GM19463 (cell line): Measurements from ENCODE around the gene TRIO.

ENCODE experiments used
- ATAC-seq: cut with Tn5 transposase; IDR thresholded peaks from one replicate; pipeline ENCODE4 v1.9.1; 2021; ENCODE audit warnings: mild to moderate bottlenecking, moderate library complexity; ENCODE audit not compliant: unreplicated experiment

TRIO gene

GRCh38 chr5:14465776-14466175 lies 322.6 kb downstream of the TRIO start:
- ATAC-seq = no peak

GRCh38 chr5:14467251-14467650 lies 324.1 kb downstream of the TRIO start:
- no peak for ATAC-seq

- ATAC-seq = no peak
Measured at GRCh38 chr5:14467886-14468285, 324.7 kb downstream of the TRIO start.

- ATAC-seq = no peak
Measured at GRCh38 chr5:14469551-14470377, 326.6 kb downstream of the TRIO start.

GRCh38 chr5:14471507-14471906 lies 328.4 kb downstream of the TRIO start:
- no peak for ATAC-seq

GRCh38 chr5:14472986-14473567 lies 329.9 kb downstream of the TRIO start:
- ATAC-seq = no peak

- no peak for ATAC-seq
Measured at GRCh38 chr5:14475045-14475444, 331.9 kb downstream of the TRIO start.

GRCh38 chr5:14476786-14477435 lies 333.8 kb downstream of the TRIO start:
- no peak for ATAC-seq

- no peak for ATAC-seq
Measured at GRCh38 chr5:14479143-14479696, 336.1 kb downstream of the TRIO start.

GRCh38 chr5:14481349-14481748 lies 338.2 kb downstream of the TRIO start:
- ATAC-seq = no peak

- no peak for ATAC-seq
Measured at GRCh38 chr5:14482085-14482484, 338.9 kb downstream of the TRIO start.

GRCh38 chr5:14483504-14484157 lies 340.5 kb downstream of the TRIO start:
- no peak for ATAC-seq

- ATAC-seq = no peak
Measured at GRCh38 chr5:14486486-14486885, 343.3 kb downstream of the TRIO start.

- no peak for ATAC-seq
Measured at GRCh38 chr5:14486996-14487896, 344.1 kb downstream of the TRIO start.

- no peak for ATAC-seq
Measured at GRCh38 chr5:14487897-14488570, 344.9 kb downstream of the TRIO start.

GRCh38 chr5:14488709-14489108 lies 345.6 kb downstream of the TRIO start:
- no peak for ATAC-seq

GRCh38 chr5:14489643-14490042 lies 346.5 kb downstream of the TRIO start:
- ATAC-seq = no peak

GRCh38 chr5:14490309-14490711 lies 347.2 kb downstream of the TRIO start:
- ATAC-seq = no peak

GRCh38 chr5:14491015-14491915 lies 348.1 kb downstream of the TRIO start:
- no peak for ATAC-seq
